ENCODE measurements around the gene KRTAP10-3.

DNA sequence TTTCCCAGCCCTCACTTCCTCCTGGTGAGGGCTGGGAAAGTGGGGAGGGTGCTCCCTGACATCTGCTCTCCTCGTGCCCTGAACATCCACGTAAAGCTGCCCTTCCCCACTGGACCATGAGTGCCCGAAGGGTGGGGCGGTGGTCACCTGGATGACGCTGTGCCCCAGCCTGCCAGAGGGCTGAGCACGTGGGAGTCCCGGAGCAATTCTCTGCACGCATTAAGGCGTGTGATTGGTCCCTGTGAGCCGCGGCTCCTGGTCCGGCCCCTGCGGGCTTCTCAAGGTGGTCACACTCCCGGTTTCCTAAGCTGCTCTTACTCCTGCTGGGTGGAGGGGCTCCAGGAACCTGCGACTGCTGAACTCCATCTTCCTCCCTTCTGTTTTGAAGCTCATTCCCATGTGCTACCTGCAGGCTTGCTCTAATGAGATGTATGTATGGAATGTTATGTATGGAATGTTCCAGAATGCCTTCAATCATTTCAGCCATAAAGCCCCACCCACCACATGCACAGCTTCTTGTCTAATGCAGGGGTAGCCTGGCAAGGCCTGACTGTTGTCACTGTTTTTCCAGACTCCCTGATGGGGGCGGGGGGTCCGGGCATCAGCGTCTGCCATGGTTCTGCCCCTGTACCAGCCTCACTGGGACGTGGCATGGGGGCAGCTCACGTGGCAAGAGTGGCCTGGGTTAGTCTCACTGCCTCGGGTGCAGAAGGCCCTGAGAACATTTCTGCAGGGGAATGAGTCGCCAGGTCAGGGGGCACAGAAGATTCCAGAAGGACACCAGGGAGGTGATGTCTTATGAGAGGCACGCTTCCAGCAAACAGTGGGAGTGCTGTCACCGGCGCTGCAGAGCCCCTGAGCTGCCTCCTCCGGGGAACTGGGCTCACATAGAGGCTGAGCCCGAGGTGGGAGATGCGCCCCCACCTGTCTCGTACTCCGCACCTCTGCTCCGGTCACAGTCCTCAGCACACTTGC lies 38.0 kb downstream of the KRTAP10-3 start:
- TF ChIP-seq, protein P1, sequence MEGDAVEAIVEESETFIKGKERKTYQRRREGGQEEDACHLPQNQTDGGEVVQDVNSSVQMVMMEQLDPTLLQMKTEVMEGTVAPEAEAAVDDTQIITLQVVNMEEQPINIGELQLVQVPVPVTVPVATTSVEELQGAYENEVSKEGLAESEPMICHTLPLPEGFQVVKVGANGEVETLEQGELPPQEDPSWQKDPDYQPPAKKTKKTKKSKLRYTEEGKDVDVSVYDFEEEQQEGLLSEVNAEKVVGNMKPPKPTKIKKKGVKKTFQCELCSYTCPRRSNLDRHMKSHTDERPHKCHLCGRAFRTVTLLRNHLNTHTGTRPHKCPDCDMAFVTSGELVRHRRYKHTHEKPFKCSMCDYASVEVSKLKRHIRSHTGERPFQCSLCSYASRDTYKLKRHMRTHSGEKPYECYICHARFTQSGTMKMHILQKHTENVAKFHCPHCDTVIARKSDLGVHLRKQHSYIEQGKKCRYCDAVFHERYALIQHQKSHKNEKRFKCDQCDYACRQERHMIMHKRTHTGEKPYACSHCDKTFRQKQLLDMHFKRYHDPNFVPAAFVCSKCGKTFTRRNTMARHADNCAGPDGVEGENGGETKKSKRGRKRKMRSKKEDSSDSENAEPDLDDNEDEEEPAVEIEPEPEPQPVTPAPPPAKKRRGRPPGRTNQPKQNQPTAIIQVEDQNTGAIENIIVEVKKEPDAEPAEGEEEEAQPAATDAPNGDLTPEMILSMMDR (IDR thresholded peaks at IDR 0.05; ENCODE audit: insufficient read depth, low read length), result no peak
- no peak for TF ChIP-seq POLR2AphosphoS5 (IDR thresholded peaks at IDR 0.05; ENCODE audit: low read depth)
- no peak for TF ChIP-seq GABPA (IDR thresholded peaks at IDR 0.05; ENCODE audit: low read depth)
- no peak for TF ChIP-seq SPI1 (IDR thresholded peaks at IDR 0.05; ENCODE audit: borderline replicate concordance, low read depth)
- TF ChIP-seq, protein P2, sequence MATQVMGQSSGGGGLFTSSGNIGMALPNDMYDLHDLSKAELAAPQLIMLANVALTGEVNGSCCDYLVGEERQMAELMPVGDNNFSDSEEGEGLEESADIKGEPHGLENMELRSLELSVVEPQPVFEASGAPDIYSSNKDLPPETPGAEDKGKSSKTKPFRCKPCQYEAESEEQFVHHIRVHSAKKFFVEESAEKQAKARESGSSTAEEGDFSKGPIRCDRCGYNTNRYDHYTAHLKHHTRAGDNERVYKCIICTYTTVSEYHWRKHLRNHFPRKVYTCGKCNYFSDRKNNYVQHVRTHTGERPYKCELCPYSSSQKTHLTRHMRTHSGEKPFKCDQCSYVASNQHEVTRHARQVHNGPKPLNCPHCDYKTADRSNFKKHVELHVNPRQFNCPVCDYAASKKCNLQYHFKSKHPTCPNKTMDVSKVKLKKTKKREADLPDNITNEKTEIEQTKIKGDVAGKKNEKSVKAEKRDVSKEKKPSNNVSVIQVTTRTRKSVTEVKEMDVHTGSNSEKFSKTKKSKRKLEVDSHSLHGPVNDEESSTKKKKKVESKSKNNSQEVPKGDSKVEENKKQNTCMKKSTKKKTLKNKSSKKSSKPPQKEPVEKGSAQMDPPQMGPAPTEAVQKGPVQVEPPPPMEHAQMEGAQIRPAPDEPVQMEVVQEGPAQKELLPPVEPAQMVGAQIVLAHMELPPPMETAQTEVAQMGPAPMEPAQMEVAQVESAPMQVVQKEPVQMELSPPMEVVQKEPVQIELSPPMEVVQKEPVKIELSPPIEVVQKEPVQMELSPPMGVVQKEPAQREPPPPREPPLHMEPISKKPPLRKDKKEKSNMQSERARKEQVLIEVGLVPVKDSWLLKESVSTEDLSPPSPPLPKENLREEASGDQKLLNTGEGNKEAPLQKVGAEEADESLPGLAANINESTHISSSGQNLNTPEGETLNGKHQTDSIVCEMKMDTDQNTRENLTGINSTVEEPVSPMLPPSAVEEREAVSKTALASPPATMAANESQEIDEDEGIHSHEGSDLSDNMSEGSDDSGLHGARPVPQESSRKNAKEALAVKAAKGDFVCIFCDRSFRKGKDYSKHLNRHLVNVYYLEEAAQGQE (IDR thresholded peaks at IDR 0.05; ENCODE audit: insufficient replicate concordance, low read depth), result no peak

Data from HL-60 (cell line).